T-helper 22 cell (primary cell): ENCODE measurements around the gene SND1.

Source experiments
- DNase-seq: peaks from one replicate; pipeline ENCODE4 v3.0.0-alpha.2; 2020; ENCODE audit warnings: low read depth

The SND1 gene

DNA sequence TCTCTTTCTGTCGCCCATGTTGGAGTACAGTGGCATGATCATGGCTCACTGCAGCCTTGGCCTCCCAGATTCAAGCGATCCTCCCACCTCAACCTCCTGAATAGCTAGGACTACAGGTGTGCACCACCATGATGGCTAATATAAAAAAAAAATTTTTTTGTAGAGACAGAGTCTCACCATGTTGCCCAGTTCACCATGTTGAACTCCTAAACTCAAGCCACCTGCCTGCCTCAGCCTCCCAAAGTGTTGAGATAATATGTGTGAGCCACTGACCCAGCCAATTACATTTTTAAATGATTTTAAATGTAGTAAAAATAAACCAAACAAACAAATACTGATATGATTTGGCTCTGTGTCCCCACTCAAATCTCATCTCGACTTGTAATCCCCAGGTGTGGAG is 487.4 kb downstream of the SND1 start:
- no peak for DNase-seq

DNA sequence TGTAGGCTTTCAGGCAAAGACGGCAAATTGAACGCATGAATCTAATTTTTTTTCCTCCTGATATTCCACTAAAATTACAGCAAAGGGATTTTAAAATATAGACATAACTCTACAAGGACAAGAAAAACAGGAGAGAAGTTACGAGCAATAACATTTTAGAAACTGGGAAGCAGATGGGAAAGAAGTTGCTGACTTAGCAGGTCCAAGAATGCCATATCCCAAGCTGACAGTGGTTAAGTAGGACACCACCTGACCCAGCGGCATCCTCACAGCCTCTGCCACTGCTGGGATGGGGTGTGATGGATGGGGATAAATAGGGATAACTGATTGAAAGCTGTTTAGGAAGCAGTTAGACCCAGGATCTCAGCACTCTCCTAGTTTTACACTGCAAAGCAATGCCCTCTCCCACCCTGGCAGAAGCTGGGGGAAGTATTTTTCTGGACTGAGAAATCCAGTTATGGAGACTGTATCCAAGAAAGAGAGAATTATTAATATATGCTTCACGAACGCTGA is 489.7 kb downstream of the SND1 start:
- DNase-seq, result no peak
